Endothelial cell of umbilical vein (primary cell): ENCODE results near the gene IPPK. TPM values are rescaled to one million over a fixed set of nuclear protein-coding genes. Genes with fewer than 3 reads are reported as not detected.

Experiments used
- BruUV-seq: library from RNA; stranded (reverse); fragments of 400-500 nt; replicated peaks from 2 replicates; lab custom pipeline; 2021; lab: Mats Ljungman, UMichigan
- CTCF ChIA-PET: fragments of 300-600, 350-600 bp; sonication (Branson Sonifier 250); formaldehyde crosslinking; loops from one replicate; lab custom pipeline; 2021; ENCODE audit warnings: antibody characterized with exemption, inconsistent platforms; lab: Charles Lee
- POLR2A ChIA-PET: fragments of 300-600, 350-600 bp; sonication (Branson Sonifier 250); formaldehyde crosslinking; loops from one replicate; lab custom pipeline; 2021; ENCODE audit warnings: antibody characterized with exemption, inconsistent platforms; lab: Charles Lee
- DNase-seq: peaks from one replicate; pipeline ENCODE4 v3.0.0-alpha.2; 2011; ENCODE audit warnings: low read depth, low spot score
- FAIRE-seq: peaks from 2 replicates; lab custom pipeline; 2011; peaks lifted over from hg19 to GRCh38; lab: Jason Lieb, UNC
- H2AFZ ChIP-seq: 2 replicates; pipeline ENCODE4 v1.6.0; 2012; ENCODE audit warnings: low read depth, low read length, control low read depth, inconsistent platforms
- H3K27ac ChIP-seq: 2 replicates; pipeline ENCODE4 v1.5.1; 2011; ENCODE audit warnings: low read depth, mild to moderate bottlenecking, control low read depth, low read length, moderate library complexity; ENCODE audit not compliant: insufficient read depth
- H3K27me3 ChIP-seq, 2 experiments: 2 replicates each; pipeline versions ENCODE4 v1.6.0 to v1.6.1; 2011; ENCODE audit warnings: low read length in 2 of 2, mixed read lengths in 1 of 2; ENCODE audit not compliant: control insufficient read depth in 2 of 2, insufficient read depth in 2 of 2
- H3K36me3 ChIP-seq, 2 experiments: 2 replicates in 1 of 2; 3 replicates in 1 of 2; pipeline ENCODE4 v1.5.1; 2011; ENCODE audit warnings: low read length in 2 of 2, mild to moderate bottlenecking in 1 of 2, moderate library complexity in 1 of 2; ENCODE audit not compliant: control insufficient read depth in 2 of 2, insufficient read depth in 2 of 2; ENCODE audit errors: extremely low read depth in 1 of 2
- H3K4me1 ChIP-seq: 3 replicates; pipeline ENCODE4 v1.5.1; 2011; ENCODE audit warnings: mild to moderate bottlenecking, low read length; ENCODE audit not compliant: control insufficient read depth, insufficient read depth; ENCODE audit errors: extremely low read depth
- H3K4me2 ChIP-seq: 2 replicates; pipeline ENCODE4 v1.6.1; 2011; ENCODE audit warnings: low read length, control low read depth, mixed read lengths; ENCODE audit not compliant: insufficient read depth
- H3K4me3 ChIP-seq, 3 experiments: fragments of 200-600 bp in 1 of 3; sonication (generic), shearing (Covaris generic) in 1 of 3; replicated peaks in 1 of 3; 2 replicates each; pipeline ENCODE4 v1.5.1; 2011 to 2016; ENCODE audit warnings: control low read depth in 3 of 3, low read length in 3 of 3, mild to moderate bottlenecking in 2 of 3, inconsistent platforms in 1 of 3, low read depth in 1 of 3, moderate library complexity in 1 of 3; ENCODE audit not compliant: insufficient read depth in 1 of 3
- H3K79me2 ChIP-seq: 2 replicates; pipeline ENCODE4 v1.6.0; 2012; ENCODE audit warnings: low read length, inconsistent platforms; ENCODE audit not compliant: control insufficient read depth, insufficient read depth
- H3K9ac ChIP-seq: replicated peaks from 2 replicates; pipeline ENCODE3; 2011; ENCODE audit warnings: low read length, control low read depth; ENCODE audit not compliant: insufficient read depth; ENCODE audit errors: extremely low read depth
- H3K9me1 ChIP-seq: replicated peaks from 3 replicates; pipeline ENCODE4 v1.6.0; 2011; ENCODE audit warnings: mild to moderate bottlenecking, low read length; ENCODE audit not compliant: control insufficient read depth, insufficient read depth; ENCODE audit errors: extremely low read depth
- H3K9me3 ChIP-seq: replicated peaks from 2 replicates; pipeline ENCODE4 v1.5.1; 2012; ENCODE audit warnings: low read length, inconsistent platforms; ENCODE audit not compliant: control insufficient read depth, insufficient read depth
- H4K20me1 ChIP-seq: replicated peaks from 2 replicates; pipeline ENCODE3; 2011; ENCODE audit warnings: mild to moderate bottlenecking, low read length; ENCODE audit not compliant: control insufficient read depth, insufficient read depth; ENCODE audit errors: extremely low read depth
- CTCF ChIP-seq, 2 donors: IDR thresholded peaks; 1 replicate in 1 of 2; 2 replicates in 1 of 2; pipeline ENCODE4 v1.5.1; 2011; ENCODE audit warnings: low read length in 2 of 2, mild to moderate bottlenecking in 2 of 2, moderate library complexity in 2 of 2, control low read depth in 1 of 2, inconsistent platforms in 1 of 2, low read depth in 1 of 2; ENCODE audit not compliant: insufficient read depth in 1 of 2; ENCODE audit errors: extremely low read depth in 1 of 2
- EZH2 ChIP-seq: IDR thresholded peaks from 2 replicates; pipeline ENCODE4 v1.6.1; 2012; ENCODE audit warnings: borderline replicate concordance, low read depth, mild to moderate bottlenecking, moderate library complexity, low read length, inconsistent platforms; ENCODE audit not compliant: severe bottlenecking
- FOS ChIP-seq: IDR thresholded peaks from 2 replicates; pipeline ENCODE4 v1.6.1; 2011; ENCODE audit warnings: mild to moderate bottlenecking, low read length, moderate library complexity, borderline replicate concordance; ENCODE audit not compliant: insufficient read depth
- GATA2 ChIP-seq: IDR thresholded peaks from 2 replicates; pipeline ENCODE4 v1.7.0; 2011; ENCODE audit warnings: low read depth, mild to moderate bottlenecking, moderate library complexity, mixed read lengths, low read length; ENCODE audit not compliant: insufficient read length, insufficient read depth
- JUN ChIP-seq: IDR thresholded peaks from 2 replicates; pipeline ENCODE4 v1.6.1; 2011; ENCODE audit warnings: borderline replicate concordance, low read depth; ENCODE audit not compliant: insufficient read length, insufficient read depth
- MYC ChIP-seq: IDR thresholded peaks from one replicate; pipeline ENCODE4 v1.6.1; 2011; ENCODE audit warnings: mild to moderate bottlenecking, low read depth, low read length
- POLR2A ChIP-seq: IDR thresholded peaks from 2 replicates; pipeline ENCODE4 v1.6.1; 2012; ENCODE audit warnings: low read depth, mild to moderate bottlenecking, control low read depth, low read length
- POLR2AphosphoS5 ChIP-seq: IDR thresholded peaks from 2 replicates; pipeline ENCODE4 v1.6.1; 2012; ENCODE audit warnings: low read depth, mild to moderate bottlenecking, control low read depth, low read length, moderate library complexity; ENCODE audit not compliant: insufficient read depth
- dilution Hi-C: fragments of 300-500 bp; cut with MboI; formaldehyde crosslinking; loops from one replicate; pipeline ENCODE4 v1.15.0; 2019; ENCODE audit warnings: low sequenced_read_pairs; ENCODE audit not compliant: extremely low pct_ligation_motif_present
- intact Hi-C: fragments of 100-400 bp; cut with micrococcal nuclease; formaldehyde crosslinking; loops from one replicate; pipeline ENCODE4 v1.10.0; 2022
- polyA plus RNA-seq, 4 experiments: library from polyadenylated mRNA; depleted of rRNA in 3 of 4; stranded (reverse) in 3 of 4; unstranded in 1 of 4; fragments of >200 nt; gene quantifications; 2 replicates each; pipeline versions ENCODE4 v1.2.1 to v1.2.3, GENCODE V29; 2011 to 2012; ENCODE audit warnings: missing spikeins in 1 of 4
- total RNA-seq: library from RNA; stranded (reverse); gene quantifications from 2 replicates; pipeline ENCODE4 v1.2.3, GENCODE V29; 2021
- TF ChIP-seq, protein P1 (sequence below): IDR thresholded peaks from 2 replicates; pipeline ENCODE4 v1.6.1; 2011; ENCODE audit not compliant: insufficient read depth, insufficient read length

Gene IPPK
- total and polyA plus RNA-seq, 2 donors (not counting 3 experiments of a cell fraction or from before 2014, with no cell fraction given), result 14.0 to 28.0 TPM

DNA sequence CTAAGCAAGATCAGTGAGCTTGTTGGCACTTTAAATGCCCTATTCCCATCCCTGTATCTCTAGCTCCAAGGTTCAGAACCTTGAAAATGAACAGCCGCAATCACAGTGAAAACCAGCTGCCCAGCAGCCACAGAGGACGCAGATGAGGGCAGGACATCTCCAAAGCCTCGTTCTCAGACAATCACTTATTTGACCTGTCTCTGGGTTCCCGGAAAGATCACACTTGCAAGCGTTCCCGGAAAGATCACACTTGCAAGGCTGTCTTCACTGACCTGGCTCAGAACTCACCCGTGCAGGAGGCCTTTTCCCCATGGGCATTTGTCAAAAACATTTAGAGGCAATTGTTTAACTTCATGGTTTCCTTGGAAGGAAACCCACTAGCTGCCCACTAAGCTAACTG, 25.7 kb downstream of the IPPK start:
- H3K36me3 ChIP-seq, result peaks cover 12 to 43% of the 10 kb centered on the region in 2 experiments
- H2AFZ ChIP-seq, result no peak overlapping the region
- no peak overlapping the region for H3K4me2 ChIP-seq
- H3K9ac ChIP-seq, result no peak overlapping the region
- no peaks in the 10 kb centered on the region for H4K20me1 ChIP-seq
- TF ChIP-seq EZH2, result no peak
- TF ChIP-seq POLR2A, result no peak
- TF ChIP-seq FOS, result no peak
- no peak for TF ChIP-seq CTCF (IDR thresholded peaks at IDR 0.05; ENCODE audit: extremely low read depth in 1 of 2, insufficient read depth in 1 of 2, low read depth in 1 of 2, low read length in 2 of 2)
- no peak for TF ChIP-seq GATA2
- TF ChIP-seq POLR2AphosphoS5, result no peak
- TF ChIP-seq, protein P1, sequence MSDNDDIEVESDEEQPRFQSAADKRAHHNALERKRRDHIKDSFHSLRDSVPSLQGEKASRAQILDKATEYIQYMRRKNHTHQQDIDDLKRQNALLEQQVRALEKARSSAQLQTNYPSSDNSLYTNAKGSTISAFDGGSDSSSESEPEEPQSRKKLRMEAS, result no peak
- TF ChIP-seq JUN, result no peak
- no peak for TF ChIP-seq MYC
- H3K4me1 ChIP-seq, result no peaks in the 10 kb centered on the region
- POLR2A ChIA-PET, result no interaction called here
- no peak for FAIRE-seq
- H3K9me3 ChIP-seq, result no peaks in the 10 kb centered on the region
- no peak overlapping the region for H3K27ac ChIP-seq
- H3K79me2 ChIP-seq, result peaks cover 6% of the 10 kb centered on the region
- H3K27me3 ChIP-seq, result no peaks in the 10 kb centered on the region
- H3K9me1 ChIP-seq, result no peaks in the 10 kb centered on the region
- dilution Hi-C loops, result no loop called here
- no peak overlapping the region for H3K4me3 ChIP-seq
- intact Hi-C loops, result no loop called here
- CTCF ChIA-PET, result interaction anchor here (0.9 kb wide), 1 partner anchor 147 kb away, joined by 3 read pairs; no protein-coding TSS in a partner anchor
- BruUV-seq, result no TSS peak
- DNase-seq, result no peak
